KMS-11 (cell line): Measurements from ENCODE around the gene DIP2C.

ENCODE experiments used
- H2AFZ ChIP-seq: fragments of 200-600 bp; sonication (generic); 2 replicates; pipeline ENCODE4 v1.6.1; 2016; ENCODE audit warnings: antibody characterized with exemption, mixed run types, low read depth
- H3K27ac ChIP-seq: fragments of 200-600 bp; sonication (generic); 2 replicates; pipeline ENCODE4 v1.6.1; 2016; ENCODE audit warnings: mild to moderate bottlenecking, mixed run types
- H3K27me3 ChIP-seq: fragments of 200-600 bp; sonication (generic); 2 replicates; pipeline ENCODE4 v1.6.1; 2017; ENCODE audit warnings: mild to moderate bottlenecking, low read depth, mixed run types, moderate library complexity; ENCODE audit not compliant: insufficient read depth
- H3K36me3 ChIP-seq: fragments of 200-600 bp; sonication (generic); 2 replicates; pipeline ENCODE4 v1.6.1; 2017; ENCODE audit warnings: mild to moderate bottlenecking, mixed run types; ENCODE audit not compliant: insufficient read depth
- H3K4me1 ChIP-seq: fragments of 200-600 bp; sonication (generic); 2 replicates; pipeline ENCODE4 v1.6.1; 2016; ENCODE audit warnings: mild to moderate bottlenecking, low read depth, mixed run types; ENCODE audit not compliant: poor library complexity, severe bottlenecking
- H3K4me2 ChIP-seq: fragments of 200-600 bp; sonication (generic); 2 replicates; pipeline ENCODE4 v1.7.0; 2016; ENCODE audit warnings: mild to moderate bottlenecking, mixed run types
- H3K4me3 ChIP-seq: fragments of 200-600 bp; sonication (generic); IDR thresholded peaks from 2 replicates; pipeline ENCODE4 v1.6.1; 2017; ENCODE audit warnings: low read depth, low read length, mixed read lengths; ENCODE audit not compliant: insufficient read depth
- H3K79me2 ChIP-seq: fragments of 200-600 bp; sonication (generic); 2 replicates; pipeline ENCODE4 v1.6.1; 2016; ENCODE audit warnings: low read depth, mixed run types; ENCODE audit not compliant: insufficient read depth
- H3K9ac ChIP-seq: fragments of 200-600 bp; sonication (generic); 2 replicates; pipeline ENCODE4 v1.6.1; 2016; ENCODE audit warnings: mild to moderate bottlenecking, mixed run types
- H4K20me1 ChIP-seq: fragments of 200-600 bp; sonication (generic); 2 replicates; pipeline ENCODE4 v1.6.1; 2016; ENCODE audit warnings: mild to moderate bottlenecking, mixed run types; ENCODE audit not compliant: insufficient read depth
- CTCF ChIP-seq: fragments of 200-600 bp; sonication (generic); conservative IDR thresholded peaks from 2 replicates; pipeline ENCODE4 v1.6.1; 2017; ENCODE audit warnings: low read depth, mild to moderate bottlenecking, antibody characterized with exemption, low read length, moderate library complexity, mixed read lengths

DIP2C gene

DNA sequence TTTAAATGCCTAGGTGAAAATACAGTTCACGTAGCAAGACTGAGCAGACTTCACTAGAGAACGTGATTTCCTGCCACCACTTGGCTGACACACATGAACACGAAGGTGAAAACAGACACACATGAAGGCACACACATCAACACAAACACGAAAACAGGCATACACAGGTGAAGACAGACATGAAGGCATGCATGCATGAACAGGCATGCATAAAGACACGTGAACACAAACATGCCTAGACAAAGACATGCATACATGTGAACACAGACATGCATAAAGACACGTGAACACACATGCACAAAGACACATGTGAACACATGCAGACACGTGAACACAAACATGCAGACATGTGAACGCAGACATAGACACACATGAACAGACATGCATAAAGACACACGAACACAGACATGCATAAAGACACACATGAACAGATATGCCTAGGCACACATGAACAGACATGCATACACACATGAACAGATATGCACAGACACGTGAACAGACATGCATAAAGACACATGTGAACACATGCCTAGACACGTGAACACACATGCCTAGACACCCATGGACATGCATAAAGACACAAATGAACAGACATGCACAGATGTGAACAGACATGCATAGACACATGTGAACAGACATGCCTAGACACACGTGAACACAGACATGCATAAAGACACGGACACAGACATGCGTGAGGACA, 311.1 kb downstream of the DIP2C start:
- Histone ChIP-seq H3K4me3 (no peak overlapping the region), H3K36me3 (0 out of 2 replicates have a peak, but pooled peaks cover 5% of the 10 kb centered on the region), H3K27ac (no peak overlapping the region), H3K4me1 (no peaks in the 10 kb centered on the region), H2AFZ (no peak overlapping the region), H4K20me1 (no peaks in the 10 kb centered on the region), H3K79me2 (no peaks in the 10 kb centered on the region), H3K9ac (no peak overlapping the region), H3K27me3 (no peaks in the 10 kb centered on the region), H3K4me2 (no peak overlapping the region)
- no peak for TF ChIP-seq CTCF

DNA sequence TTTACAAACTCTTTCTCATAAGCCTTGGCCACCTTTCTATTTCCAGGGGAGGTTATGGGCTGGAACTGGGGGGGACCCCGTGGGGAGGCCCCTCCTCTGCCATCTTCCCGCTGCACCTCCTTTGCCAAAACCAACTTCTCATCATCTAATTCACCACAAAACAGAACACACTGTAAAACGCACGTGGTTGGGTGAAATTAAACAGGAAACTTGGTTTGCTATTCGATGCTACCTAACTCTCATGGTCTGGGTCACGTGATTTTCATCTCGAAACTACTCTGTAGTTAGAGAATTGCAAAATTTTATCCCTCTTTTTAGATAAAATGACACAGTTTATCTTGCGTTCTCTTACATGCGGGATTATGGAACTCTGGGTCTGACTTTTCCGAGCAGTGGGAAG, 312.2 kb downstream of the DIP2C start:
- H2AFZ ChIP-seq, result no peak overlapping the region
- H3K27ac ChIP-seq, result no peak overlapping the region
- H4K20me1 ChIP-seq, result no peaks in the 10 kb centered on the region
- no peak overlapping the region for H3K9ac ChIP-seq
- no peaks in the 10 kb centered on the region for H3K4me1 ChIP-seq
- 0 out of 2 replicates have a peak, but pooled peaks cover 5% of the 10 kb centered on the region for H3K36me3 ChIP-seq
- H3K4me3 ChIP-seq, result no peak overlapping the region
- H3K79me2 ChIP-seq, result no peaks in the 10 kb centered on the region
- H3K4me2 ChIP-seq, result no peak overlapping the region
- no peak for TF ChIP-seq CTCF
- no peaks in the 10 kb centered on the region for H3K27me3 ChIP-seq

DNA sequence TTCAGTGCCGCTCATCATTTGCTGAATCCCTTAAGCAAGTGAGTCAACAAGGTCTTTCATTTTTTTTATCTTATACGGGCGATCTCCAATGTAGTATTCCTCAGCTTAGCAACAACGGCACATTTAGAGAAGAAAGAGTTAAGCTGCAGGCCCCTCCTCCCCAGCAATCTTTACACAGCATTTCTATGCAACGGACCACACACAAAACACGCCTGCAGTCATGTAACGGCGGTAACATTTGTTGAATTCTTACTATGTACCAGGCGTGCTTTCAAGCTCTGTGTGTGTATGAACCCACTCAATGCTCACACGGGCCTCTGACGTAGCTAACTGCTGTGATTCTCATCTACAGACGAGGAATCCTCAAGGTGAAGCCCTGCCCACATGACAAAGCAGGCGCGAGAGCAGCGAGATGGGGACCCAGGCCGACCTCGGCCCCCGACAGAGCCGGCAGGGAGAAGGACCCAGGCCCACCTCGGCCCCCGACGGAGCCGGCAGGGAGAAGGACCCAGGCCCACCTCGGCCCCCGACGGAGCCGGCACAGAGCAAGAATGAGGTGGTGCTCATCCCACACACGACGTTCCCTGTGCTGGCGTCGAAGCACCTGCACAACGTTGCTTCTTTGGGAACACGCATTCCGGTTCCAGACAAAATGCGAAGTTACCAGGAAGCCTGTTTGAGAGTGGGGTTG, 313.5 kb downstream of the DIP2C start:
- H3K36me3 ChIP-seq, result 0 out of 2 replicates have a peak, but pooled peaks cover 5% of the 10 kb centered on the region
- no peaks in the 10 kb centered on the region for H3K79me2 ChIP-seq
- H3K4me1 ChIP-seq, result no peaks in the 10 kb centered on the region
- H3K27ac ChIP-seq, result no peak overlapping the region
- no peak overlapping the region for H3K9ac ChIP-seq
- no peak overlapping the region for H2AFZ ChIP-seq
- no peak overlapping the region for H3K4me3 ChIP-seq
- H4K20me1 ChIP-seq, result no peaks in the 10 kb centered on the region
- H3K4me2 ChIP-seq, result no peak overlapping the region
- no peaks in the 10 kb centered on the region for H3K27me3 ChIP-seq
- no peak for TF ChIP-seq CTCF

DNA sequence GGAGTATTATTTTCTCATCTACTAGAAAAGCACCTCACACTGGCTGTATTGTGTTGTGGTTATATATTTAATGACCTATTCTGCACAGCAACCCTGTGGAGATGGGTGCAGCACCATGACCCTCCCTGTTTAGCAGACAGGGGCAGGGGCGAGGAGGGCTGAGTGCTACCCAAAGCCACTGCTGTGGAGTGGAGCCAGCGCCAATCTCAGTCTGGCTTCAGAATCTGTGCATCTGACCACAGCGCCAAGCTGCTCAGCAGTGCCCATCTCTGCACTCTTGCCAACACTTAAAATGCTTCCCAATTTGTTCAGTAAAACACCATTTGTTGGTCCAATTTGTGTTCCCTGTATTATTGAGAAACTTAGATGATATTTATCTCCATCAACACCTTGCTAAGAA, 315.1 kb downstream of the DIP2C start:
- H3K27me3 ChIP-seq, result no peaks in the 10 kb centered on the region
- H3K4me3 ChIP-seq, result no peak overlapping the region
- no peak overlapping the region for H3K27ac ChIP-seq
- no peaks in the 10 kb centered on the region for H3K4me1 ChIP-seq
- no peak overlapping the region for H2AFZ ChIP-seq
- no peaks in the 10 kb centered on the region for H3K79me2 ChIP-seq
- no peaks in the 10 kb centered on the region for H4K20me1 ChIP-seq
- TF ChIP-seq CTCF, result no peak
- no peak overlapping the region for H3K9ac ChIP-seq
- H3K4me2 ChIP-seq, result no peak overlapping the region
- H3K36me3 ChIP-seq, result 0 out of 2 replicates have a peak, but pooled peaks cover 5% of the 10 kb centered on the region
